ENCODE results near the gene TH. TPM values are rescaled to one million over a fixed set of nuclear protein-coding genes. Genes with fewer than 3 reads are reported as not detected.

TH gene
- total RNA-seq, 5 donors from 2014 or later (not counting 1 experiment from before 2014, with no cell fraction given) = not detected

DNA sequence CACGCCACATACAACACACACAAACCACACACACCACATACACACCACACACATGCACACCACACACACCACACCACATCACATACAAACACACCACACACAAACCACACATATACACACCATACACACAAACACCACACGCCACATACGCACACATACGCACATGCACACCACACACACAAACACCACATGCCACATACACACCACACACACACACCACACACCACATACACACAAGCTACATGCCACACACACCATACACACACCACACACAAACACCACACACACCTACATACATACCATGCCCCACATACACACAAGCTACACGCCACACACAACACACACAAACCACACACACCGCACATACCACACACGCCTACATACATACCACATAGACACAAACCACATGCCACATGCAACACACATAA lies 15.7 kb upstream of the TH start:
- ChIA-PET CTCF (interaction anchor here in 1 of 2 donors (2.2 kb wide), 1 partner anchor 233 kb away, joined by 8 read pairs; no protein-coding TSS in a partner anchor), POLR2A (no interaction called here)
- Mint-ChIP-seq H3K27me3 (peaks cover 16 to 19% of the 10 kb centered on the region in 2 donors), H3K27ac (no peak overlapping the region), H3K4me3 (no peak overlapping the region), H3K4me1 (peaks cover 0 to 6% (median 0%) of the 10 kb centered on the region in 3 donors), H3K36me3 (no peaks in the 10 kb centered on the region), H3K9me3 (no peaks in the 10 kb centered on the region)
- Histone ChIP-seq H3K36me3 (ENCODE audit: control insufficient read depth in 2 of 2, extremely low read depth in 1 of 2, insufficient read depth in 1 of 2, low read length in 1 of 2) (no peaks in the 10 kb centered on the region), H3K4me3 (ENCODE audit: control insufficient read depth in 1 of 2, extremely low read depth in 1 of 2, low read length in 1 of 2) (no peak overlapping the region), H3K27me3 (replicated peaks in 1 of 2; ENCODE audit: control insufficient read depth in 2 of 2, extremely low read depth in 1 of 2, insufficient read depth in 2 of 2, low read length in 1 of 2) (peaks cover 0 to 54% of the 10 kb centered on the region in 2 experiments), H3K9me3 (no peaks in the 10 kb centered on the region), H3K4me1 (ENCODE audit: control insufficient read depth in 1 of 2, extremely low read depth in 1 of 2, insufficient read depth in 2 of 2, low read length in 2 of 2) (peaks cover 0 to 13% of the 10 kb centered on the region in 2 experiments), H3K27ac (ENCODE audit: low read length) (no peak overlapping the region)
- 100% methylated on average over 6 of the region's 7 CpGs for WGBS (ENCODE audit: insufficient coverage)
- no peak for ATAC-seq (replicated peaks in 1 of 4)
- no peak for DNase-seq

DNA sequence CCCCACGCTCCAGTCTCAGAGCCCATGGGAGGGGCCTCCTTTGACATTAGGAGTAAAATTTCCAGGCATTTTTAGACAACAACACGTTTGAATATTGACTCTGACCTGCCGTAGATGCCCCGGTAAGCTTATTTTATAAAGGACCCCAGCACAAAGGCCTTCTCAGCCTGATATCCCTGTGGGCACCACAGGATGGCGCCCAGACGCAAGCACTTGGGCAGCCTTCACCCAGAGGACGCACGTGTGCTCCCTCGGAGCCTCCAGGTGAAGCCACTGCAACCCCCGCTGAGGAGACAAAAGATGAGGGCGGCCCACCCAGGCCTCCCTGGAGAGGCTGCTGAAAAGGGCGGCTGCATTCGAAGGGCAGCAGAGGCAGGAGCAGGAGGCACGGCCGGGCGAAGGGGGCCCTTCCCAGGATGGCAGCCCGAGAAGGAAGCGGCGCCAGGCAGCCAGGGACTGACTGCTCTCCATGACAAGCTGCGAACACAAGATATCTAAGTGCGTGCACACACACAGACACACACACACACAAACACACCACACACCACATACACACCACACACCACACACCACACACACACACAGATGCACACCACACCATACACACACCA lies 15.2 kb upstream of the TH start:
- Mint-ChIP-seq H3K36me3 (no peaks in the 10 kb centered on the region), H3K27ac (no peak overlapping the region), H3K4me1 (peaks cover 0 to 6% (median 0%) of the 10 kb centered on the region in 3 donors), H3K4me3 (no peak overlapping the region), H3K27me3 (peaks cover 16 to 19% of the 10 kb centered on the region in 2 donors), H3K9me3 (no peaks in the 10 kb centered on the region)
- Histone ChIP-seq H3K4me1 (ENCODE audit: control insufficient read depth in 1 of 2, extremely low read depth in 1 of 2, insufficient read depth in 2 of 2, low read length in 2 of 2) (peaks cover 0 to 13% of the 10 kb centered on the region in 2 experiments), H3K27ac (ENCODE audit: low read length) (no peak overlapping the region), H3K4me3 (ENCODE audit: control insufficient read depth in 1 of 2, extremely low read depth in 1 of 2, low read length in 1 of 2) (no peak overlapping the region), H3K36me3 (ENCODE audit: control insufficient read depth in 2 of 2, extremely low read depth in 1 of 2, insufficient read depth in 1 of 2, low read length in 1 of 2) (no peaks in the 10 kb centered on the region), H3K27me3 (replicated peaks in 1 of 2; ENCODE audit: control insufficient read depth in 2 of 2, extremely low read depth in 1 of 2, insufficient read depth in 2 of 2, low read length in 1 of 2) (peaks cover 0 to 54% of the 10 kb centered on the region in 2 experiments), H3K9me3 (no peaks in the 10 kb centered on the region)
- ATAC-seq (replicated peaks in 1 of 4) = peak; percentile 79 to 91 (median 84)
- ChIA-PET CTCF (interaction anchor here (0.6 to 2.2 kb wide), 3 partner anchors 229 to 234 kb away, joined by 3 to 8 read pairs (median 3); no protein-coding TSS in a partner anchor), POLR2A (no interaction called here)
- 21% methylated on average over 16 of the region's 21 CpGs for WGBS (ENCODE audit: insufficient coverage)
- DNase-seq = peak in 33 of 35 experiments; percentile 17 to 72 (median 48)

DNA sequence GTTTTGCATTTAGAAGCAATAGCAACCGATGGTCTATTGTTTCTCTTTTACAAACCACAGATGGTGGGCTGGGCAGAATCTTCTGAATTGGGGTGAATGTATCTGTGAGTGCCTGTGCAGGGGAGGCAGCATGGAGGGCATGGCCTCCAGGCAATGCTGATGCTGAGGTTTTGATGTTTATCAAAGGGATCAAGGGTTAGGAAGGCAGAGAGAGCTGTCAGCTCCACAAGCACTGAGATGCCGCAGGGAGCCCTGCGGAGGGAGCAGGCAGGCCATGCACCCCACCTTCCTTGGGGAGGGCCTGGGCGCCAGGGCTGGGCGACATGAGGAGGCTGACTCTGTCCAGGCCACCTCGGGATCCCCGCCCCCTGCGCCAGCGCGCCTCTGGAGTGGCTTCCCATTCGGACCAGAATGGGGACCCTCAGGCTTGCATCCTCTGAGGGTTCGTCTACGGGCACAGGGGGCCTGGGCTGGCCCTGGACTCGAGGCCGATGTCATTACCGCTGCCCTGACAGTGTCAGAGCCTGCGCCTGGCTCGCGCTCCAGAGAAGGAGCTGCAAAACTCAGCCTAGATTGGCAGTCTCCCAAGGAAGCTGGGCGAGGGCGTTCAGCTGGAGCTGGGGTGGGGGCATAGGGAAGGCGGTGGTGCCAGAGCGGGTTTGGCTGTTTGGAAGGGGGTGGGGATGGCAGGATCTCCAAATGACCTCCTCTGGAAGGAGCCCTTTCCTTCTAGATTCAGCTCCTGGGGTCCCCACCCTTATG lies 13.9 kb upstream of the TH start:
- H3K27ac Mint-ChIP-seq = peak overlapping the region in 1 of 2 donors; percentile 24
- Histone ChIP-seq H3K4me1 (ENCODE audit: control insufficient read depth in 1 of 2, extremely low read depth in 1 of 2, insufficient read depth in 2 of 2, low read length in 2 of 2) (peaks cover 0 to 10% of the 10 kb centered on the region in 2 experiments), H3K36me3 (ENCODE audit: control insufficient read depth in 2 of 2, extremely low read depth in 1 of 2, insufficient read depth in 1 of 2, low read length in 1 of 2) (no peaks in the 10 kb centered on the region), H3K9me3 (no peaks in the 10 kb centered on the region), H3K4me3 (ENCODE audit: control insufficient read depth in 1 of 2, extremely low read depth in 1 of 2, low read length in 1 of 2) (no peak overlapping the region), H3K27me3 (replicated peaks in 1 of 2; ENCODE audit: control insufficient read depth in 2 of 2, extremely low read depth in 1 of 2, insufficient read depth in 2 of 2, low read length in 1 of 2) (peaks cover 0 to 54% of the 10 kb centered on the region in 2 experiments), H3K27ac (ENCODE audit: low read length) (no peak overlapping the region)
- H3K9me3 Mint-ChIP-seq = no peaks in the 10 kb centered on the region
- H3K27me3 Mint-ChIP-seq = peaks cover 11 to 14% of the 10 kb centered on the region in 2 donors
- CTCF ChIA-PET = interaction anchor here (1.1 to 2.2 kb wide), 2 partner anchors 230 to 235 kb away, joined by 3 to 8 read pairs; no protein-coding TSS in a partner anchor
- ATAC-seq (replicated peaks in 1 of 4) (no peak), DNase-seq (no peak)
- WGBS (ENCODE audit: insufficient coverage) = 87% methylated on average over 18 of the region's 23 CpGs
- no peaks in the 10 kb centered on the region for H3K36me3 Mint-ChIP-seq
- H3K4me1 Mint-ChIP-seq = peaks cover 0 to 2% (median 0%) of the 10 kb centered on the region in 3 donors
- H3K4me3 Mint-ChIP-seq = no peak overlapping the region
- POLR2A ChIA-PET = no interaction called here

DNA sequence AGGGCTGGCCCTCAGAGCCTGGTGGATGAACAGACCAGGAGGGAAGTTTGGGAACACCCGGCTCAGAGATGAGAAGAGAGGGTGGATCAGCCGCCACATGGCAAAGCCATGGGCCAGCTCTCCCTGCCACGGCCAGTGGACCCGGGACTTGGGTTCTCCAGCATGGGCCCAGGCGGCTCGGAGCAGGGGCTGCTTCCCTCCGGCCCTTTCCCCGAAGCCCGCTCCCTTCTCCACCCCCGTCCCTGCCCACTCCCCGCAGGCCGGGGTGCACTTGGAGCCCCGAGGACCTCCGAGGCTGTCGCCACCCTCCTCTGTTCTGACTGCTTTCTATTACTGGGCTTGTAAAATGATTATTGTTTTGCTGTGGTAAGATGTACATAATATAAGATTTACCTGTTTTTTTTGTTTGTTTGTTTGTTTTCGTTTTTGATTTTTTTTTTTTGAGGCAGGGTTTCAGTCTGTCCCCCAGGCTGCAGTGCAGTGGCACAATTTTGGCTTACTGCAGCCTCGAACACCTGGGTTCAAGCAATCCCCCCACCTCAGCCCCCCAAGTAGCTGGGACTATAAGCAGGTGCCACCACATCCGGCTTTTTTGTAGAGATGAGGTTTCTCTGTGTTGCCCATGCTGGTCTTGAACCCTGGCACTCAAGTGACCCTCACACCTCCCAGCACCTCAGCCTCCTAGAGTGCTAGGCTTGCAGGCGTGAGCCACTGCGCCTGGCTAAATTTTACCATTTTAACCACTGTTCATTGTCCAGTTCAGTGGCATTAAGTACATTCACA lies 11.3 kb upstream of the TH start:
- WGBS (ENCODE audit: insufficient coverage) = 90% methylated on average over 10 of the region's 20 CpGs
- Histone ChIP-seq H3K4me3 (ENCODE audit: control insufficient read depth in 1 of 2, extremely low read depth in 1 of 2, low read length in 1 of 2) (no peak overlapping the region), H3K9me3 (no peaks in the 10 kb centered on the region), H3K27me3 (replicated peaks in 1 of 2; ENCODE audit: control insufficient read depth in 2 of 2, extremely low read depth in 1 of 2, insufficient read depth in 2 of 2, low read length in 1 of 2) (peaks cover 0 to 51% of the 10 kb centered on the region in 2 experiments), H3K4me1 (ENCODE audit: control insufficient read depth in 1 of 2, extremely low read depth in 1 of 2, insufficient read depth in 2 of 2, low read length in 2 of 2) (peaks cover 0 to 10% of the 10 kb centered on the region in 2 experiments), H3K27ac (ENCODE audit: low read length) (no peak overlapping the region), H3K36me3 (ENCODE audit: control insufficient read depth in 2 of 2, extremely low read depth in 1 of 2, insufficient read depth in 1 of 2, low read length in 1 of 2) (no peaks in the 10 kb centered on the region)
- Mint-ChIP-seq H3K4me3 (no peak overlapping the region), H3K9me3 (no peaks in the 10 kb centered on the region), H3K36me3 (no peaks in the 10 kb centered on the region), H3K27ac (no peak overlapping the region), H3K4me1 (peaks cover 0 to 2% (median 0%) of the 10 kb centered on the region in 3 donors), H3K27me3 (peaks cover 7 to 9% of the 10 kb centered on the region in 2 donors)
- DNase-seq (no peak), ATAC-seq (replicated peaks in 1 of 4) (no peak)
- POLR2A ChIA-PET = no interaction called here
- CTCF ChIA-PET = interaction anchor here in 1 of 2 donors (0.6 kb wide), 1 partner anchor 12 kb away, joined by 3 read pairs; no protein-coding TSS in a partner anchor

DNA sequence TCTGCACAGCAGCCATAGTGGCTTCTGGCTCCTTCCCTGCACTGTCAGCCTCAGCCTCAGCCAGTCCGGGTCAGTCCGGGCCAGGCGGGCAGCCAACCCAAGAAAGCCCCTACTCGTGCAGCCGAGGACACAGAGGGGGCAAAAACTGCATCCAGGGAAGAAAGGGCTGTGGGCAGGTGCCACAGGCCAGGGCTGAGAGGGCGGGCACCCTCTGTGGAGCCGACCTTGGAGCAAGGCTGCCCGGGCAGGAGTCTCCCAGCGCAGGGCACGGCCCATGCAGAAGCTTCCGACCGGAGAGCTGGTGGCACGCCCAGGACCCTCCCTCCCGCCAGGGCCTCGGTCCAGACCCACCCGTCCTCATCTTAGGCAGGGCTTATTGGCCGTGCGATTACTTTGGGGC lies 10.5 kb upstream of the TH start:
- CTCF ChIA-PET = no interaction called here
- ATAC-seq (replicated peaks in 1 of 4) (no peak), DNase-seq (no peak)
- WGBS (ENCODE audit: insufficient coverage) = 90% methylated on average over 16 of the region's 18 CpGs
- Mint-ChIP-seq H3K36me3 (no peaks in the 10 kb centered on the region), H3K4me3 (no peak overlapping the region), H3K27ac (no peak overlapping the region), H3K4me1 (peaks cover 0 to 2% (median 0%) of the 10 kb centered on the region in 3 donors), H3K27me3 (peaks cover 7 to 9% of the 10 kb centered on the region in 2 donors), H3K9me3 (no peaks in the 10 kb centered on the region)
- H3K36me3 ChIP-seq (ENCODE audit: control insufficient read depth in 2 of 2, extremely low read depth in 1 of 2, insufficient read depth in 1 of 2, low read length in 1 of 2) = no peaks in the 10 kb centered on the region
- peaks cover 0 to 7% of the 10 kb centered on the region in 2 experiments for H3K4me1 ChIP-seq (ENCODE audit: control insufficient read depth in 1 of 2, extremely low read depth in 1 of 2, insufficient read depth in 2 of 2, low read length in 2 of 2)
- H3K9me3 ChIP-seq = no peaks in the 10 kb centered on the region
- no peak overlapping the region for H3K4me3 ChIP-seq (ENCODE audit: control insufficient read depth in 1 of 2, extremely low read depth in 1 of 2, low read length in 1 of 2)
- H3K27me3 ChIP-seq (replicated peaks in 1 of 2; ENCODE audit: control insufficient read depth in 2 of 2, extremely low read depth in 1 of 2, insufficient read depth in 2 of 2, low read length in 1 of 2) = peaks cover 0 to 47% of the 10 kb centered on the region in 2 experiments
- no peak overlapping the region for H3K27ac ChIP-seq (ENCODE audit: low read length)
- POLR2A ChIA-PET = no interaction called here

DNA sequence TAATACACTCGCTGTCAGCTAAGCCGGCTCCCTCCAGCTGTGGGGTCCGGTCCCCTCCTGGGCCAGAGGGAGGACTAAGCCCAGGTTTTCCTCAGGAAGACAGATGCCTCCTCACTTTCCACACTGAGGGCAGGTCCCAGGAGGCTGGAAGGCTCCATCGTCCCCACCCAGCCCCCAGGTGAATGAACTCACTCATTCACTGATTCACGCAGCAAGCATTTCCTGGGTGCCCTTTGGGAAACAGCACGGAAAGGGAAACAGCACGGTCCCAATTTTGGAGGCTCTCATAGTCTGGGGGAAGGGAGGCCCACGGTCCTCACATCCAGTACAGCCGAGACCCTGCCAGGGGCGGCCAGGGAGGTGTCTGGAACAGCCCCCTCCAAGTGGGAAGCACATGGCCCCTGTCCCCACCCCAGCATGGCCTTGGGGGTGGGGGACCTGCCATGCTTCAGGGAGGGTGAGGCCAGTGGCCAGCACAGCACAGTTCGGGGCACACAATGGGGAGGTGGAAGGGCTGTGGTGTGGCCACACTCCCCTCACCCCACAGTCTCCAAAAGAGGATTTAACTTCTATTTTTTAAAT lies 9.3 kb upstream of the TH start:
- POLR2A ChIA-PET = no interaction called here
- WGBS (ENCODE audit: insufficient coverage) = 93% methylated on average over 2 of the region's 11 CpGs
- Histone ChIP-seq H3K36me3 (ENCODE audit: control insufficient read depth in 2 of 2, extremely low read depth in 1 of 2, insufficient read depth in 1 of 2, low read length in 1 of 2) (no peaks in the 10 kb centered on the region), H3K27me3 (replicated peaks in 1 of 2; ENCODE audit: control insufficient read depth in 2 of 2, extremely low read depth in 1 of 2, insufficient read depth in 2 of 2, low read length in 1 of 2) (peaks cover 0 to 35% of the 10 kb centered on the region in 2 experiments), H3K4me3 (ENCODE audit: control insufficient read depth in 1 of 2, extremely low read depth in 1 of 2, low read length in 1 of 2) (no peak overlapping the region), H3K9me3 (no peaks in the 10 kb centered on the region), H3K27ac (ENCODE audit: low read length) (no peak overlapping the region), H3K4me1 (ENCODE audit: control insufficient read depth in 1 of 2, extremely low read depth in 1 of 2, insufficient read depth in 2 of 2, low read length in 2 of 2) (no peaks in the 10 kb centered on the region)
- CTCF ChIA-PET = no interaction called here
- Mint-ChIP-seq H3K27me3 (peaks cover 7 to 9% of the 10 kb centered on the region in 2 donors), H3K4me1 (no peaks in the 10 kb centered on the region), H3K27ac (no peak overlapping the region), H3K4me3 (no peak overlapping the region), H3K36me3 (no peaks in the 10 kb centered on the region), H3K9me3 (no peaks in the 10 kb centered on the region)
- ATAC-seq (replicated peaks in 1 of 4) (no peak), DNase-seq (no peak)

All from T-cell (primary cell).